Stimulated activated memory B cell treated with anti-CD40 and anti-IgM and Interleukin-4, amounts not matched to agents 10 μg/mL and 1 μg/mL and 100 μg/mL, for 72 hours (primary cell): ENCODE data around the gene ARAP1.

Experiments used
- ATAC-seq: fragments of 150-1000 bp; cut with Tn5 transposase; 2 replicates; pipeline ENCODE4 v1.10.0; 2021
- H3K27ac Mint-ChIP-seq: one replicate; pipeline ENCODE4 v1.8.0; 2022; ENCODE audit warnings: mild to moderate bottlenecking, mixed read lengths
- H3K27me3 Mint-ChIP-seq: one replicate; pipeline ENCODE4 v1.8.0; 2022; ENCODE audit warnings: mixed read lengths
- H3K36me3 Mint-ChIP-seq: one replicate; pipeline ENCODE4 v1.8.0; 2022; ENCODE audit warnings: mixed read lengths
- H3K4me1 Mint-ChIP-seq: one replicate; pipeline ENCODE4 v1.8.0; 2022; ENCODE audit warnings: mixed read lengths
- H3K4me3 Mint-ChIP-seq: one replicate; pipeline ENCODE4 v1.8.0; 2022; ENCODE audit warnings: mild to moderate bottlenecking, moderate library complexity, mixed read lengths
- H3K9me3 Mint-ChIP-seq: one replicate; pipeline ENCODE4 v1.8.0; 2022; ENCODE audit warnings: mixed read lengths

The ARAP1 gene

GRCh38 chr11:72719551-72719950 is 32.7 kb downstream of the ARAP1 start:
- Mint-ChIP-seq H3K4me3 (peak overlapping the region; percentile 86), H3K9me3 (no peaks in the 10 kb centered on the region), H3K4me1 (peaks cover 79% of the 10 kb centered on the region), H3K36me3 (peaks cover 43% of the 10 kb centered on the region), H3K27ac (peak overlapping the region; percentile 90), H3K27me3 (no peaks in the 10 kb centered on the region)
- ATAC-seq = no peak

GRCh38 chr11:72719144-72719543 is 33.1 kb downstream of the ARAP1 start:
- Mint-ChIP-seq H3K27me3 (no peaks in the 10 kb centered on the region), H3K4me1 (peaks cover 80% of the 10 kb centered on the region), H3K27ac (peak overlapping the region; percentile 90), H3K9me3 (no peaks in the 10 kb centered on the region), H3K36me3 (peaks cover 43% of the 10 kb centered on the region), H3K4me3 (peak overlapping the region; percentile 86)
- peak; percentile 52 for ATAC-seq

- Mint-ChIP-seq H3K27me3 (no peaks in the 10 kb centered on the region), H3K9me3 (no peaks in the 10 kb centered on the region), H3K4me3 (no peak overlapping the region), H3K4me1 (peaks cover 74% of the 10 kb centered on the region), H3K27ac (peak overlapping the region; percentile 90), H3K36me3 (peaks cover 43% of the 10 kb centered on the region)
- no peak for ATAC-seq
Measured at GRCh38 chr11:72718101-72718501, 34.1 kb downstream of the ARAP1 start.

GRCh38 chr11:72716788-72717435 is 35.3 kb downstream of the ARAP1 start:
- no peak overlapping the region for H3K27ac Mint-ChIP-seq

GRCh38 chr11:72716290-72716689 is 35.9 kb downstream of the ARAP1 start:
- Mint-ChIP-seq H3K27ac (no peak overlapping the region), H3K4me1 (peaks cover 59% of the 10 kb centered on the region), H3K4me3 (no peak overlapping the region), H3K9me3 (no peaks in the 10 kb centered on the region), H3K36me3 (peaks cover 49% of the 10 kb centered on the region), H3K27me3 (no peaks in the 10 kb centered on the region)
- ATAC-seq = no peak

More at GRCh38 chr11:72716788-72717435, 35.3 kb downstream of the ARAP1 start:
- ATAC-seq = no peak
- no peaks in the 10 kb centered on the region for H3K9me3 Mint-ChIP-seq
- H3K27me3 Mint-ChIP-seq = no peaks in the 10 kb centered on the region
- peaks cover 65% of the 10 kb centered on the region for H3K4me1 Mint-ChIP-seq
- peaks cover 51% of the 10 kb centered on the region for H3K36me3 Mint-ChIP-seq
- H3K4me3 Mint-ChIP-seq = no peak overlapping the region

- H3K4me3 Mint-ChIP-seq = no peak overlapping the region
- ATAC-seq = no peak
- peaks cover 60% of the 10 kb centered on the region for H3K36me3 Mint-ChIP-seq
- no peaks in the 10 kb centered on the region for H3K27me3 Mint-ChIP-seq
- H3K9me3 Mint-ChIP-seq = no peaks in the 10 kb centered on the region
- no peak overlapping the region for H3K27ac Mint-ChIP-seq
- H3K4me1 Mint-ChIP-seq = peaks cover 44% of the 10 kb centered on the region
Measured at GRCh38 chr11:72712841-72713240, 39.4 kb downstream of the ARAP1 start.

GRCh38 chr11:72712168-72712751 is 39.9 kb downstream of the ARAP1 start:
- ATAC-seq = no peak
- H3K4me1 Mint-ChIP-seq = peaks cover 42% of the 10 kb centered on the region
- no peak overlapping the region for H3K27ac Mint-ChIP-seq
- no peaks in the 10 kb centered on the region for H3K9me3 Mint-ChIP-seq
- H3K27me3 Mint-ChIP-seq = no peaks in the 10 kb centered on the region
- H3K36me3 Mint-ChIP-seq = peaks cover 66% of the 10 kb centered on the region
- no peak overlapping the region for H3K4me3 Mint-ChIP-seq

- no peak overlapping the region for H3K4me3 Mint-ChIP-seq
- peaks cover 46% of the 10 kb centered on the region for H3K4me1 Mint-ChIP-seq
- peaks cover 75% of the 10 kb centered on the region for H3K36me3 Mint-ChIP-seq
- ATAC-seq = no peak
- H3K27ac Mint-ChIP-seq = peak overlapping the region; percentile 12
- no peaks in the 10 kb centered on the region for H3K9me3 Mint-ChIP-seq
- no peaks in the 10 kb centered on the region for H3K27me3 Mint-ChIP-seq
Measured at GRCh38 chr11:72711141-72711540, 41.1 kb downstream of the ARAP1 start.

GRCh38 chr11:72710278-72710677 is 41.9 kb downstream of the ARAP1 start:
- no peak overlapping the region for H3K4me3 Mint-ChIP-seq
- ATAC-seq = no peak
- H3K4me1 Mint-ChIP-seq = peaks cover 45% of the 10 kb centered on the region
- no peaks in the 10 kb centered on the region for H3K27me3 Mint-ChIP-seq
- H3K9me3 Mint-ChIP-seq = no peaks in the 10 kb centered on the region
- H3K27ac Mint-ChIP-seq = peak overlapping the region; percentile 12
- peaks cover 77% of the 10 kb centered on the region for H3K36me3 Mint-ChIP-seq

GRCh38 chr11:72709478-72710238 is 42.5 kb downstream of the ARAP1 start:
- H3K4me3 Mint-ChIP-seq = no peak overlapping the region
- H3K9me3 Mint-ChIP-seq = no peaks in the 10 kb centered on the region
- H3K27ac Mint-ChIP-seq = no peak overlapping the region
- peak; percentile 27 for ATAC-seq
- H3K27me3 Mint-ChIP-seq = no peaks in the 10 kb centered on the region
- peaks cover 77% of the 10 kb centered on the region for H3K36me3 Mint-ChIP-seq
- peaks cover 45% of the 10 kb centered on the region for H3K4me1 Mint-ChIP-seq

- no peaks in the 10 kb centered on the region for H3K27me3 Mint-ChIP-seq
- ATAC-seq = no peak
- H3K27ac Mint-ChIP-seq = peak overlapping the region; percentile 57
- H3K9me3 Mint-ChIP-seq = no peaks in the 10 kb centered on the region
- H3K4me1 Mint-ChIP-seq = peaks cover 41% of the 10 kb centered on the region
- peaks cover 73% of the 10 kb centered on the region for H3K36me3 Mint-ChIP-seq
- H3K4me3 Mint-ChIP-seq = no peak overlapping the region
Measured at GRCh38 chr11:72707032-72707431, 45.2 kb downstream of the ARAP1 start.

GRCh38 chr11:72706579-72706978 is 45.6 kb downstream of the ARAP1 start:
- ATAC-seq = no peak
- Mint-ChIP-seq H3K27me3 (no peaks in the 10 kb centered on the region), H3K4me3 (no peak overlapping the region), H3K4me1 (peaks cover 41% of the 10 kb centered on the region), H3K27ac (peak overlapping the region; percentile 57), H3K9me3 (no peaks in the 10 kb centered on the region), H3K36me3 (peaks cover 78% of the 10 kb centered on the region)

GRCh38 chr11:72705442-72706365 is 46.5 kb downstream of the ARAP1 start:
- peaks cover 36% of the 10 kb centered on the region for H3K4me1 Mint-ChIP-seq
- no peaks in the 10 kb centered on the region for H3K27me3 Mint-ChIP-seq
- peak overlapping the region; percentile 57 for H3K27ac Mint-ChIP-seq
- no peaks in the 10 kb centered on the region for H3K9me3 Mint-ChIP-seq
- ATAC-seq = no peak
- H3K4me3 Mint-ChIP-seq = no peak overlapping the region
- peaks cover 79% of the 10 kb centered on the region for H3K36me3 Mint-ChIP-seq

- peaks cover 34% of the 10 kb centered on the region for H3K4me1 Mint-ChIP-seq
- no peaks in the 10 kb centered on the region for H3K27me3 Mint-ChIP-seq
- ATAC-seq = no peak
- H3K27ac Mint-ChIP-seq = no peak overlapping the region
- peaks cover 80% of the 10 kb centered on the region for H3K36me3 Mint-ChIP-seq
- H3K4me3 Mint-ChIP-seq = no peak overlapping the region
- no peaks in the 10 kb centered on the region for H3K9me3 Mint-ChIP-seq
Measured at GRCh38 chr11:72704783-72705265, 47.4 kb downstream of the ARAP1 start.
